Retinal pigment epithelial cell (primary cell): Measurements from ENCODE around the gene VENTX.

Source experiments
- DNase-seq: peaks from one replicate; pipeline ENCODE4 v3.0.0-alpha.2; 2010; ENCODE audit warnings: low read depth
- H3K4me3 ChIP-seq: 2 replicates; pipeline ENCODE4 v1.5.1; 2011; ENCODE audit warnings: mild to moderate bottlenecking, low read length, control low read depth, moderate library complexity
- CTCF ChIP-seq: conservative IDR thresholded peaks from 2 replicates; pipeline ENCODE4 v1.5.1; 2011; ENCODE audit warnings: low read depth, low read length, control low read depth, inconsistent platforms

Gene VENTX

DNA sequence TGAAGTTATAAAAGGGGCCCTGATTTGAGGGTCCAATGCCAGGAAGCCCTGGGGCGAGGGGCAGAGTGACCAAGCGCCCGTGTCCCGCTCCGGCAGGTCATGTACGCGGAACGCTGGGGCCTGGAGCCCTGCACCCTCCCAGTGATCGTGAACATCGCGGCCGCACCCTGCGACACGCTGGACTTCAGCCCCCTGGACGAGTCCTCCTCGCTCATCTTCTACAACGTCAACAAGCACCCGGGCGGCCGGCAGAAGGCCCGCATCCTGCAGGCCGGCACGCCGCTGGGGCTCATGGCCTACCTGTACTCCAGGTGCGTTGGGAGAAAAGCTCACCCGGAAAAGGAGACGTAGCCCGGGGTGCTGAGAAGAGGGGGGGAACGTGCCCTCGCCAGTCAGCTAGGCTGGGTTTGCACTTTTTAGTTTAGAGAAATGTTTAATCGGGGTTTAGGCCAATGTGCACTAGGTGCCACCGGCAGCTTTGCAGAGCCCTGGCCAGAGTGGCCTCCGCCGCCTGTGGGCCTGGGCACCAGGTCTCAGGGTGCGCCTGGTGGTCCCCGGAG is 30.5 kb upstream of the VENTX start:
- no peak for TF ChIP-seq CTCF
- DNase-seq, result no peak
- H3K4me3 ChIP-seq, result no peak overlapping the region

- no peak for TF ChIP-seq CTCF
- no peak overlapping the region for H3K4me3 ChIP-seq
- DNase-seq, result no peak
These were observed 30.0 kb upstream of the VENTX start for GRCh38 chr10:133207627-133208026.

DNA sequence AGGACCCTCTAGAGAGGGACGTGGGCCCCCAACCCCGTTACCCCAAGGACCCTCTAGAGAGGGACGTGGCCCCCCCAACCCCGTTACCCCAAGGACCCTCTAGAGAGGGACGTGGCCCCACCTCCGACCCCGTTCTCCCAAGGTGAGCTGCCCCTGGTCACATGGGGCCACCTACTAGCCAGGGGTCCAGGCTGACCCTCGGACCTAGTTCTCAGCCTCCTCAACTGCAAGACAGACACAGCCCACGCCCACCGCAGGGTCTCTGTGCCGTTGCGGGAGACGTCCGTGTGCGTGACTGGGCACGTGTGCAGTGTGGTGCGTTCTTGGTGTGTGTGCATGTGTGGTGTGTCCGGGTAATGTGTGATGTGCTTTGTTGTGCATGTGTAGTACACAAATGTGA is 29.2 kb upstream of the VENTX start:
- H3K4me3 ChIP-seq, result no peak overlapping the region
- DNase-seq, result no peak
- TF ChIP-seq CTCF, result no peak

DNA sequence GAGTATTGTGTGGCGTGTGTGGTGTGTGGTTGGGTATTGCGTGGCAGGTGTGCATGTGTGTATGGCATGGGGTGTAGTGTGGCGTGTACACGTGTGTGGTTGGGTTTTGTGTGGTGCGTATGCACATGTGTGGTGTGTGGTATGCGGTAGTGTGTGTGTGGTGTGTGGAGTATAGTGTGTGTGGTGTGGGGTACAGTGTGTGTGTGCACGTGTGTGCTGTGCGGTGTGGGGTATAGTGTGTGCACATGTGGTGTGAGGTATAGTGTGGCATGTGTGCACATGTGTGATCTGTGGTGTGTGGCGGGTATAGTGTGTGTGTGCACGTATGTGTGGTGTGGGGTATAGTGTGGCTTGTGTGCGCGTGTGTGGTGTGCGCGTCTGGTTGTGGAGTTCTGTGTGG is 28.5 kb upstream of the VENTX start:
- no peak for DNase-seq

DNA sequence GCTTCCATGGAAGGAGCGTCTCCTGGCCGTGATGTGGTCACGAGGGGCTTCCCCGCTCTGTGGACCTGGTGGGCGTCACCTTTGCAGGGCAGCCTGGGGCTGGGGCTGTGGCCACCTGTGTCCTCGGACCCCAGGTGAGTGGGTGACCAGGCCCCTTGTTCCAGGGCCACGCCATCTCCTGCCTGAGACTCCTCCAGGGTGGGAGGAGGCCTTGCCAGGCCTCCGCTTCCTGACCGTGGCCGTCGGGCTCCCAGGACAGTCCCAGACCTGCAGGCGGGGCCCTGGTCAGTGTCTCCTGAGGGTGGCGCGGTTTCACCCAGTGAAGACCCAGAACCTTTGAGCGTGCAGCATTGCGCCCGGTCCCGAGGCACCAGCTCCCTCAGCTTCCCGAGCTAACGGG is 28.0 kb upstream of the VENTX start:
- H3K4me3 ChIP-seq, result no peak overlapping the region
- DNase-seq, result no peak
- TF ChIP-seq CTCF, result no peak

More for the DNA sequence above, 28.5 kb upstream of the VENTX start:
- no peak for TF ChIP-seq CTCF
- H3K4me3 ChIP-seq, result no peak overlapping the region

DNA sequence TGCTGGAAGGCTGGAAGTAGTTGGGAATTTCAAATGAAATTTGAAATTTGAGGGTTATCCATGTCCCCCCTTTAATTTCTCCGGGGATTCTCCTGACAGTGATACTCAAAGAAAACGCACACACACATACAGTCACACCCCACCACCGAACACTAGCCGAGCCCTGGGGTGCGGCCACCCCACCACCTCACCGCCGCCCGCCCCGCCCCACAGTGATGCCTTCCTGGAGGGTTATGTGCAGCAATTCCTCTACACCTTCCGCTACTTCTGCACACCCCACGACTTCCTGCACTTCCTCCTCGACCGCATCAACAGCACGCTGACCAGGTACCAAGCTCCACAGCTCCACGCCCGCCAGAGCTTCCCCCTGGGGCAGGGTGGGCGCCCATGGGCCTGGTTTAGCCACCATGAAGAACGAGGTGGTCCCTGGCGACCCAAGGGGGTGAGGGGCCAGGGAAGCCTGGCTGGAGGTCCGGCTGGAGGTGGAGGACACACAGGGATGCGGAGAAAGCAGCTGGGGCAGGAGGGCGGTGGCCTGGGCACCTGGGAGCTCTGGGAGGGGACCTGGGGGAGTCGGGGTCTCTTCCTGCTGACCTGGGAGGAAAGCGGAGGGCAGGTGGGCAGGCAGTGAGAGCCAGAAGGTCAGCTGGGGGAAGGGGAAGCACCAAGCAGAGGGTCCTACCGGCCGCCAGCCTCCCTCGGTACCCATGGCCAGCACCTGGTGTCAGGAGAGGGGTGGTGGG is 27.1 kb upstream of the VENTX start:
- DNase-seq, result no peak
- H3K4me3 ChIP-seq, result no peak overlapping the region
- no peak for TF ChIP-seq CTCF

GRCh38 chr10:133211141-133211830 is 26.4 kb upstream of the VENTX start:
- no peak overlapping the region for H3K4me3 ChIP-seq
- no peak for TF ChIP-seq CTCF
- no peak for DNase-seq
